GM20431 (cell line): Measurements from ENCODE around the gene APBA2.

Experiments used
- in situ Hi-C: fragments of 300-500 bp; cut with MseI, MboI; formaldehyde crosslinking; loops from one replicate; pipeline ENCODE4 v1.15.0; 2020; ENCODE audit warnings: low sequenced_read_pairs; ENCODE audit not compliant: unreplicated experiment

APBA2 gene

GRCh38 chr15:28975766-28976179, 90.0 kb downstream of the APBA2 start:
- in situ Hi-C loops = no loop called here

GRCh38 chr15:28977377-28978010, 91.7 kb downstream of the APBA2 start:
- in situ Hi-C loops = no loop called here

GRCh38 chr15:28978011-28978378, 92.2 kb downstream of the APBA2 start:
- in situ Hi-C loops = no loop called here

GRCh38 chr15:28978661-28979060, 92.9 kb downstream of the APBA2 start:
- in situ Hi-C loops = no loop called here

DNA sequence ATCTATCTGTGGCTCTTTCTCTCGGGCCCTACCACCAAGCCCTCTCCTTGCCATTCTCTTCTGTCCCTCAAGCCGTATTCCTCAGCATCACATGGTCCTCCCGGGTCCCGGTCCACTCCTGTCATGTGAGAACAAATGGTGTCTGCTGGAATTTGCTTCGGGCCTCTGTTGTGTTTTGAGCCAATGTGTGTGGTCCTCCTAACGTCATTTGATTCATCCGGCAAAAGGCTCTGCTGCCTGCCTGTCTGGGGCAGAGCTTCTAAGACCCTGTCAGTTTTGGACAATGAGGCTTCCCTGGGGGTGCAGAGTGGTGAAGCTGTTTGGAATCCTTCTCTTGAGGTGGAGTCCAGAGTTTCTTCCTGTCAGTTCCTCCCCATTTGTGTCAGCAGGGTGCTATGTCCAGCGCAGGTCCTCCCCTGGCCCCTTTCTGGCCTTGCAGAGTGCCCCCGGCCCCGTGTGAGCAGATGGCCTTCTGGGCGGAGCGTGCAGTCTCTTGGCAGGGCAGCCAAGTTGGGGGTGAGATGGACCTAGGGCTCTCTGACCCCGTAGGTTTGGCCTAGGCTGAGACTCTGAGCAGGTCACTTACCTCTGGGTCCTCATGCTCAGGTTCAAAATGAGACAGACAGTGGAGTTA, 93.6 kb downstream of the APBA2 start:
- in situ Hi-C loops = no loop called here

GRCh38 chr15:28980709-28981350, 95.1 kb downstream of the APBA2 start:
- in situ Hi-C loops = no loop called here

GRCh38 chr15:28981351-28981720, 95.6 kb downstream of the APBA2 start:
- in situ Hi-C loops = no loop called here

GRCh38 chr15:28981921-28982320, 96.1 kb downstream of the APBA2 start:
- in situ Hi-C loops = no loop called here

GRCh38 chr15:28982886-28983285, 97.1 kb downstream of the APBA2 start:
- in situ Hi-C loops = no loop called here

GRCh38 chr15:28983432-28984311, 97.9 kb downstream of the APBA2 start:
- in situ Hi-C loops = no loop called here

GRCh38 chr15:28984421-28985315, 98.9 kb downstream of the APBA2 start:
- in situ Hi-C loops = no loop called here

- in situ Hi-C loops = no loop called here
These were observed 99.5 kb downstream of the APBA2 start for GRCh38 chr15:28985316-28985645.

DNA sequence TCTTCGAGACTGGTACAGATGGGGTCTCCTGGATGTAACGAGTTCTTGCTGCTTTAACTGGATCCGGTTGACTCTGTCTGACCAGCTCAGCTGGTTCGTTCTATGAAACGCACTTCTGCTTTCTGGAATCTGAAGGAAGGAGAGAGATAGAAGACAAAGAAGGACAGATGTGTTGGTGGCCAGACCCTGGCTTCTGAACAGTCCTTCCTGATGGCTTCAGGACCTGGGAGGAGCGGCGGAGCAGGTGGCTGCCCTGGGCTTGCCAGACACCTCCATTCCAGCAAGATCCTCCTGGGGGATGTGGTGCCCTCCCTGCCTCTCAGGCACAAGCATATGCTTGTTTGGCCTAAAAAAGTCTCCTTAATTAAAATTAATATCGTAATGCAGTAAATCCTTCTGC, 99.9 kb downstream of the APBA2 start:
- in situ Hi-C loops = no loop called here

DNA sequence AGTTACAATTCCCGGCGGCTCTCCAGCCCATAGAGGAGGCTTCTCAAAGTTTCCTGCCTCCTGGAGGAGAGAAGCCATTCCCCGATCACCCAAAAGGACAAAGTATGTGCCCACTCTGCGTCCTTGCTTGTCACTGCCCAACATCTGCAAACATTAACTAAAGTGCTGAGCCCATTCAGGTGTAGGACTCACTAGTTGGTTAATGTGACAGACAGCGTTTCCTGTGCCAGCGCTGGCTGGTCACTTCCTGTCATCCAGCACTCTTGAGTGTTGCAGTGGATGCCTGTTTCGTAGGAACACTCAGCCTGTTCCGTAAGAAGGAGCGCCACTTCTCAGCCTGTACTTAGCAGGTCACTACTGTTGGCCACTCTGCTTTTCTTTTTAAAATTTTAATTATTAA, 100.3 kb downstream of the APBA2 start:
- in situ Hi-C loops = no loop called here

DNA sequence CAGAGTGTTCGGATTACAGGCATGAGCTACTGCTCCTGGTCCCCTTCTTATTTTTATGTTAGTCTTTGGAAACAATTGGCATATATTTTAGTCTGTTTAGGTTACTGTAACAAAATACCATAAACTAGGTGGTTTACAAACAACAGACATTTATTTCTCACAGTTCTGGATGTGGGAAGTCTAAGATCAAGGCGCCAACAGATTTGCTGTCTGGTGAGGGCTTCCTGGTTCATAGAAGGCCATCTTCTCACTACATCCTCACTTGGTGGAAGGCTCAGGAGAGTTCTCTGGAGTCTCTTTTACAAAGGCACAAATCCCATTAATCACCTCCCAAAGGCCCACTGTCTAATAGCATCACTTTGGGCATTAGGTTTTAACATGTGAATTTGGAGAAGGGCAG, 101.0 kb downstream of the APBA2 start:
- in situ Hi-C loops = no loop called here

DNA sequence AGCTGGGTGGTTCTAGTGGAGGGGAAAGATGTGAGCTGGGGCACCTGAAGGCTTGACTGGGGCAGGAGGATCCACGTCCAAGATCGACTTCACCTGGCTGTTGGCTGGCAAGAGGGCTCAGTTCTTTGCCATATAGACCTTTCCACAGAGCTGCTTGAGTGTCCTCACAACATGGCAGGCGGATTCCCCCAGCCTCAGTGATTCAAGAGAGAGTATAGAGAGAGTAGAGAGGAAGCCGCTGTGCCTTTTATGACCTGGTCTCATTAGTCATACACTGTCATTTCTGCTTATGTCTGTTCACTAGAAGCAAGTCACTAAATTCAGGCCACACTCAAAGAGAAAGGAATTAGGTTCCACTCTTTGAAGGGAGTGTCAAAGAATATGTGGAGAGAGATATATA, 101.6 kb downstream of the APBA2 start:
- in situ Hi-C loops = no loop called here

DNA sequence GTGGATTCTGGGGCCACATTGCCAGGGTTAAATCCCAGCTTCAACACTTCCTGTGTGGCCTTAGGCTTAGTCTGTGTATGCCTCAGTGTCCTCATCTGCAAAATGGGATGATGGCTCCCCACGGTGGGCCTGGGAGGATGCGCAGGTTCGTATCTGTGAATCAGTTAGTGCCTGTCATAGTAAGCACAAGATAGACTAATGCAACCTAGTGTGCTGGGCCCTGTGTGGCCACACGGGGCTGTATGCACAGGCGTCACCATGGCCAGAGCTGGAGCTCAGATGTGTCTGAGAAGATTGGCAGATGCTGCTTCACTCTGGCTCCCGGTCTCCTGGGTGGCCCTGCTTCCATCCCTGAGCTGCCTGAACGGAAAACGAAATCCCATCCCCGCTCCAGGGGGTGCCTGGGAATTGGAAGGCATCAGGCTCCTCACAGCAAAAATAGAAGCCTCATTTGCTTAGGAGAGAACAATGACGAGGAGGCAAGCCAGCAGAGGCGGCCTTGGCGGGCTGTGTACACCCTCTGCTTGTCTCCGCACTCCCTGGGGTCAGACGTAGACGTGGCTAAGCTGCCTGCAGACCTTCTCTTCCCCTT, 103.6 kb downstream of the APBA2 start:
- in situ Hi-C loops = no loop called here

- in situ Hi-C loops = no loop called here
These were observed 104.1 kb downstream of the APBA2 start for GRCh38 chr15:28989896-28990295.

GRCh38 chr15:28990390-28990789, 104.6 kb downstream of the APBA2 start:
- in situ Hi-C loops = no loop called here
